Ramos (cell line): ENCODE results near the gene STIM1.
"Not testable (repeated sequence)": the region's sequence is repeated elsewhere in the genome, so short reads cannot be mapped to it uniquely, and the experiment has no call there.

Experiments used
- in situ Hi-C: fragments of 300-500 bp; cut with MboI; formaldehyde crosslinking; loops from one replicate; pipeline ENCODE4 v1.14.3; 2022; ENCODE audit warnings: low sequenced_read_pairs; ENCODE audit not compliant: unreplicated experiment

Gene STIM1

DNA sequence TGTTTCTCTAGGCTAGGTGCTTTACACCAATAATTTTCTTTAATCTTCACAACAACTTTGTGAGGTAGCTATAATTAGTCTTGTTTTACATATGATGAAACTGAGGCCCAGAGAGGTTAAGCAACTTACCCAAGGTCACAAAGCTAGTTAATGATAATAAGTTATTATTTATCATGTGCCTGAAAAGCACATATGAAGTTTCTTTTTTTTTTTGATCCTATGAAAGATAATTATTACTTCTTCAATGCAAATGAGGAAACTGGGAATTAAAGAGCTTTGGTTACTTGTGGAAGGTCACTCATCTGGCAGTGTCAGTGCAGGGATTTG lies 22.8 kb downstream of the STIM1 start:
- in situ Hi-C loops, result no loop called here

DNA sequence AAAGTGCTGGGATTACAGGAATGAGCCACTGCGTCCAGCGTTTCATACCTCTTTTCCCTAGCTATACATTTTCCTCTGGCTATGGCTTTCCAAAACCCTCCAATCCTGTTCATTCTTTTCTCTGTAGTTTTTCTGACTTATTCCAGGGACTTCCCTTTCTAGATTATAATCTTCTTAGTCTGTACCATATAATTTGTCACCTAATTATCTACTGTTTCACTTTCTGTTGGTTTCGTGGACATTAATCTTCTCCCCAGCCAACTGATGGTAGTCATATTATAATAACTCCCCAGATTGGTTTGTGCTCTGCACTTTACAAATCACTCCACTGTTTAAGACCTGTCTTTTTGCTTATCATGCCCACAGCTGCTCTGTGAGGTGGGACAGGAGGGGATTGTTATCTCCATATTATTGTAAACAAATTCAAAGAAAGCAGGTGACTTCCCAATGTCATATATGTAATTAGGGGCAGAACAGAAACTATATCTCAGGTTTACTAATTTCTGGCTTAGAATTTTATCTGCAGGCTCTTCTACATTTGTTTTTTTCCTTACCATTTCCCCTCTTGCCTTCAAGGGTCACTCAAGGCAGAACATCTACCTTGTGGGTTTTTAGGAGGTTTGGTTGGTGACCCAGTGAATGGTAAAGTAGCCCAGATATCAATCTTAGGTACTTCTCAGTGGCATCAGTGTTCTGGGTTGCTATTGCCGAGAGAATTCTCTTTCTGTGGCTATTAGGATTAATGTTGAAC lies 23.9 kb downstream of the STIM1 start:
- in situ Hi-C loops, result no loop called here

DNA sequence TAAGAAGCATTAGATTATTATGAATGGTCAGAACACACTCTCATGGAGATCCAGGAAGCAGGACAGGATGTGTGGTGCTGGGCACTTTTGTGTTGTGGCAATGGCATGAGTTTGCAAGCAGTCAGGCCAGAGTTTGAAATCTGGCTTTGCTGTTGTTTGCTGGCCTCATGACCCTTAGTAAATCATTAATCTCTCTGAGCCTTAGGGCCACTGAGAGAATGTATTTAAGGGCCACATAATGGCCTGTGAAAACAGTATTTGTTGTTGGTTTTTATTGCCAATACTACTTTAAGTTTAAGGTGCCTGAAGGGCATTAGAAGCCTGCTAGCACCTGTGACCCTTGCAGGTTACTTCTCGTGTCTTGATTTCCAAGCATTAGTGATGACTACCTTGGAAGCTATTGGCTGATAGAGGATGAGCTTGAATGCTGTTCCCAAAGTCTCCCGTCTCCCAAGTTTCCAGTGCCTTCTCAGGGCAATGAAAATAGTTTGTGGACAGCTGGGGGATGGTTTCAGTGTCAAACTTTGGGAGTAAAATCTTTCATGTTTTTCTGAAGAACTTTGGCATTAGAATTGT lies 24.6 kb downstream of the STIM1 start:
- in situ Hi-C loops, result no loop called here

DNA sequence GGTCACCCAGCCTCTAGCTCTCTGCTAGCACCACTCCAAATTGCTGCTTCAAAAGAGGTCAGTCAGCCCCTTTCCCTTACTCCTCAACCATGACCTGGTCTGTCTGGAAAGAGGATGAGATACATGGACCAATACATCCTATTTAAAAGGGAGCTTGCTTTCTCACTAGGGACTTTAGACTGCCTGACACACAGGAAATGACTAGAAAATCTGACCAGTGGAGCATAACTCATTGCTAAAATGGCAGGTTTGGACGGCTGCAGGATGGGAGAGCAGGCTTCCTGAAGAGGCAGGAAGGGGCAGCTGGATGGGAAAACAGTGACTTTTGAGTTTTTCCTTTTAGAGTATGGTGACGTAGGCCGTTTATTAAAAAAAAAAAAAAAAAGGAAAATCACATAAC lies 25.3 kb downstream of the STIM1 start:
- in situ Hi-C loops, result no loop called here

DNA sequence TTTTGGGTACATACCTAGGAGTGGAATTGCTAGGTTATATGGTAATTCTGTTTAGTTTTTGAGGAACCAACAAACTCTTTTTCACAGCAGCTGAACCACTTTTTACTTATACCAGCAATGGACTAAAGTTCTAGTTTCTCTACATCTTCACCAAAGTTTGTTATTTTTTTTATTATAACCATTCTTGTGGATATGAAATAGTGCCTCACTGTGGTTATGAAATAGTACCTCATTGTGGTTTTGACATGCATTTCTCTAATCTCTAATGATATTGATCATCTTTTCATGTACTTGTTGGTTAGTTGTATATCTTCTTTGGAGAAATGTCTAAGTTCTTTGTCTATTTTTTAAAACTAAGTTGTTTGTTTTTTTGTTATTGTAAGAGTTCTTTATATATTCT lies 27.2 kb downstream of the STIM1 start:
- in situ Hi-C loops, result no loop called here

DNA sequence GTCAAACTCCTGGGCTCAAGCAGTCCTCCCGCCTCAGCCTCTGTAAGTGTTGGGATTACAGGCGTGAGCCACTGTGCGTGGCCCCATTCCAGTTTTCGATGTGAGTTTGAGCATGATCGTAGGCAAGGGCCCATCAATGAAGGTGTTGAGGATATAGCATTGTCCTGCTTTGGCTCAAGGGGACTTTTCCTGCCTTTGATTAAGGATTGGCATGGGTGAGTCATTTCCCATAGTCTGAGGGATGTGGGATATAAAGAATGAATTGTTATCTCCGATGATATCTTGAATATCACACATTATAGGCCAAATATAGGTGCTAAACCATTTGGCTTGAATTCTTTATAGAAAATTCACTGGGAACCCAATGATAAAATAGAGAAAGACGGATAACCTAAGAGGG lies 30.4 kb downstream of the STIM1 start:
- in situ Hi-C loops, result no loop called here

DNA sequence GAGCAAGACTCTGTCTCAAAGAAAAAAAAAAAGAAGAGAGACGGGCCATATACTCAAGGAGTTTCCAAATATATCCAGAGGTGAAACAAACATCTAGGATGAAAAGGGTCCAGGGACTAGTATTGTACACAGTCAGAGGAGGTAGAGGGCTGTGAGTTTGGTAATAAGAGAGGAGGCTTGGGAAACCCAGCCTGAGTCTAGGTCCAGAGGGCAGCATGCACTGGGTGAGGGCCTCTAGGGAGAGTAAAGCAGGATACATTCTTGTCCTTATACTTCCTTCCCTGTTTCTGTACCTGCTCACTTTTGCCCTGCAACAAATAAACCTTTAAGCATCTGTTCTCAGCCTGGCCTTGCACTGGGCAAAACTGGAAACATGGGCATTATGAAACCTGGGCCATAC lies 31.5 kb downstream of the STIM1 start:
- in situ Hi-C loops, result no loop called here

DNA sequence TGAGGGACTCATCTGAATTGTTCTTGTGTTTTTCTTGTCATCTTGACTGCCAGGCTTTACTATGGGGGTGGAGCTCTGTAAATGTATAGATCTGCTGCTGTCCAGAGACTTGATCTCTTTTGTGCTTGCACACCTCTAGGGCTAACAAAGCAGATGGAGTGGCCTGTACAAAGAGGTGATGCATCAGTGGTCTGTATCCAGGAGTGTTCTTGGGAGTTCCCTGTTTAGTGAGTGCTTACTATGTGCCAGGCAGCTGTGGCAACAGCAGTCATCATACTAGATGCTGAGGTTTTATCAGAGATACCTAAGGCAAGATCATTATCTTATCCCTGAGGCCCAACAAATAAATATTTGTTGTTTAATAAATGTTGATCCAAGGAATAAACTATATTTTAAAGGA lies 33.4 kb downstream of the STIM1 start:
- in situ Hi-C loops, result no loop called here

DNA sequence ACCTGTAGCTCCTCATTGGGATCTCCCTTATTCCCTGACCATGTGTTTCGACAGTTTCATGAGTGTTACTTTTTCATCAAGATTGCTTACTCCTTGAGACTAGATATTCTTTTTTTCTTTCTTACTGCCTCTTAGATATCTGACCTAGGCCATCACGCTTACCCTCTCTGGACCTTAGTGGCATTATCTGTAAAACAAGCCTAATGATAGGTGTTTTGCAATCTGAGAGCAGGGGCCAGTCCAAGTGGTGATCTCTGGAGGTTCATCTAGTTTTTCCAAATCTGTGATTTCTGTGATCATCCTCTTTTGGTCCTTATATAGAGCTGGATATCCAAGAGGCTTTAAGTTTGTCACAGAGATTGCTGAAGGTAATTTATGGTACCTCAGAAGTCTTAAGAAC lies 34.5 kb downstream of the STIM1 start:
- in situ Hi-C loops, result no loop called here

DNA sequence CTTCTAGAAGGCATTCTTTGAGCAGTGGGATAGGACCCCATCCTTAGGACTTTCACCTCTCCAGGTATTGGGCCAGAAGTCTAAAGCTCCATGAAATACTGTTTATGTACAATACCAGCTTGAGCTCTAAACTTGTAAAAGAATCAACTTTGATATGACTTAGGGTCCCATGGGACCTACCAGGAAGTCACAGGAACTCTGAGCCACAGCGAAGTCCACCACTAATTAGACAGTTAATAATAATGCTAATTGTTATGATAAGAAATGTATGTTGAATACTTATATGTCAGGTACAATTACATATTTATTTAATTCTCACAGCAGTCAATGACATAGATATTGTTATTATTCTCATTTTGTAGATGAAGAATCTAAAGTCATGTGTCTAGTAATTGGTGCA lies 35.3 kb downstream of the STIM1 start:
- in situ Hi-C loops, result no loop called here

DNA sequence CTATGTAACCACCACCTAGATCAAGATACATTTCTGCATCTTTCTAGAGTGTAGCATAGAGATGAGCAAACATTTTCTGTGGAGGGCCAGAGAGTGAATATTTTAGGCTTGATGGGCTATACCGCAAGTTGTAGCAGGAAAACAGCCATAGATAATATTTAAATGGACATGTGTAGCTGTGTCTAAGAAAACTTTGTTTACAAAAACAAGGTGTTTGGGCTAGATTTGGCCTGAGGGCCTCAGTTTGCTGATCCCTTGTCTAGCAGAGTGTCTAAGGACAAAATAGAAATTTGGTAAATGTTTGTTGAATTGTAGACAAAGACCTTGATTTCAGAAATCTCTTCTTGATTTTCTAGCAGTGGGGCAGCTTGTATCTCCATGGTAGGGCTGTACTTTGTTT lies 36.3 kb downstream of the STIM1 start:
- in situ Hi-C loops, result no loop called here

DNA sequence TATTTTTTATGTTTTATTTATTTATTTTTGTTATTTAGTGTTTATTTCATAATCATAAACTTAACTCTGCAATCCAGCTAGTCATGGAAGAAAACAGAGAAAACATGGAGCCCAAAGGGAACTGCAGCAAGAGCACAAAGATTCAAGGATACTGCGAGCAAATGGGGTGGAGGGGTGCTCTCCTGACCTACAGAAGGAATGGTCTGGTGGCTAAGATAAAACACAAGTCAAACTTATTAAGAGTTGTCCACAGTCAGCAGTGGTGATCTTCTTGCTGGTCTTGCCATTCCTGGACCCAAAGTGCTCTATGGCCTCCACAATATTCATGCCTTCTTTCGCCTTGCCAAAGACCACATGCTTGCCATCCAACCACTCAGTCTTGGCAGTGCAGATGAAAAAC lies 36.7 kb downstream of the STIM1 start:
- in situ Hi-C loops, result no loop called here

DNA sequence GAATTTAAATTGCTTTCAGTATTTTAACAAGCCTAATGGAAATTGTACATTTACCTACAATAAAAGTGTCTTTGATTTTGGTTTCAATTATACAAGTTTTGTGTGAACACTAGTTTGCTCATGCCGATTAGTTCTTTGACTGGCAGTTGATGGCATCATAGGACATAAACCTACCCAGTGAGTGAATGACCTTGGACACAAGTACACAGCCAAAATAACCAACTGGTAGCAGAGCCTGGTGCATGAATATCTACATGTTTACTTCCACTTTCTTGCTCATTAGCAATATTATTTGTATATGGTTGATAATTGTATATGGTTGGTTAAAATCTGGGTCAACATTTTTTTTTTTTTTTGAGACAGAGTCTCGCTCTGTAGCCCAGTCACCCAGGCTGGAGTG lies 37.8 kb downstream of the STIM1 start:
- in situ Hi-C loops, result no loop called here

DNA sequence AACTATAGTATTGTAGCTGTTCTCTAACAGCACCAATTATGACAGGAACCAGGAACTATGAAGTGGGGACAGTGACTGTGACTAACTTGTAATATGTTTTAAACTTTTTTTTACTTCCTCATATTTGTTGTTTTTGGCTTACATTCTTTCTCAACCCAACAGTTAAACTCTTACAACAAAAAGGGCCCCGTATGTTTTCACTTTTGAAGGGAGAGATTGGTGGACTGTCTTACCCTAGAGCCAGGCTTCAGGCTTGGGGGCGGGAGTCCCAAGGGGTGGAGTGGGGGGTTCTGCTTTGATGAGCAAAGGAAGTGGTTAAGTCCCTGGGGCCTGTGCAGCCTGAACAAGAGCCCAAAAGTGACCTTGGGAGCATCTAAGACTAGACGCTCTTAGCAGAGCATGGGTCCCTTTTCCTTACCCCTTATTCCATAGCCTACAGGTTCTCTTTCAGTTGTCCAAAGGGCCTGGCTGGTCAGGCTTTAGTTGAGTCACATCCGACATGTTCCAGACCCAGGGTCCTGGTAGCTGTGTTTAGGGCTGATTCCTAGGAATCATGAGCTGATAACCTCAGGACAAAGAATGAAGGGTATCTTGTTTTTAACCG lies 38.8 kb downstream of the STIM1 start:
- in situ Hi-C loops, result no loop called here

DNA sequence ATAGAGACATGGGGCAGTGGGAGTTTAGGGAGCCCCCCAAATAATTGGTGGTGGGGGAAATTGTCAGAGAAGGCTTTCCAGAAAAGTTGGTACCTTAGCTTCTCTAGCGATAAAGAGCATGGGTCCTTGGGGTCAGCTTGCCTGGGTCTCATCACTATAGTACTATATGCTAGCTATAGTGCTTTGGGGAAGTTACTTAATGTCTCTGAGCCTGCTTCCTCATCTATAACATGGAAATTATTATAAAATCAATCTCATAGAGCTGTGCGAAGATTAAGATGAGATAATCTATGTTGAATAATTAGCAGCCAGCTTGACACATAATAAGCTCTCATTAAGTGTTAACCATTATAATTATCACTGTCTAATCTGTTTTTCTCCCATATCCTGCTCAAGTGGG lies 41.2 kb downstream of the STIM1 start:
- in situ Hi-C loops, result no loop called here

DNA sequence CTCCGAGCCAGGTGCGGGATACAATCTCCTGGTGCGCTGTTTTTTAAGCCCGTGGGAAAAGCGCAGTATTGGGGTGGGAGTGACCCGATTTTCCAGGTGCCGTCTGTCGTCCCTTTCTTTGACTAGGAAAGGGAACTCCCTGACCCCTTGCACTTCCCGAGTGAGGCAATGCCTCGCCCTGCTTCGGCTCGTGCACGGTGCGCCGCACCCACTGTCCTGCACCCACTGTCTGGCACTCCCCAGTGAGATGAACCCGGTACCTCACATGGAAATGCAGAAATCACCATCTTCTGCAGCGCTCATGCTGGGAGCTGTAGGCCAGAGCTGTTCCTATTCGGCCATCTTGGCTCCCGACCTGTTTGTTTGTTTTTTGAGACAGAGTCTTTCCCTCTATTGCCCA lies 44.8 kb downstream of the STIM1 start:
- in situ Hi-C loops, result not testable (repeated sequence)

DNA sequence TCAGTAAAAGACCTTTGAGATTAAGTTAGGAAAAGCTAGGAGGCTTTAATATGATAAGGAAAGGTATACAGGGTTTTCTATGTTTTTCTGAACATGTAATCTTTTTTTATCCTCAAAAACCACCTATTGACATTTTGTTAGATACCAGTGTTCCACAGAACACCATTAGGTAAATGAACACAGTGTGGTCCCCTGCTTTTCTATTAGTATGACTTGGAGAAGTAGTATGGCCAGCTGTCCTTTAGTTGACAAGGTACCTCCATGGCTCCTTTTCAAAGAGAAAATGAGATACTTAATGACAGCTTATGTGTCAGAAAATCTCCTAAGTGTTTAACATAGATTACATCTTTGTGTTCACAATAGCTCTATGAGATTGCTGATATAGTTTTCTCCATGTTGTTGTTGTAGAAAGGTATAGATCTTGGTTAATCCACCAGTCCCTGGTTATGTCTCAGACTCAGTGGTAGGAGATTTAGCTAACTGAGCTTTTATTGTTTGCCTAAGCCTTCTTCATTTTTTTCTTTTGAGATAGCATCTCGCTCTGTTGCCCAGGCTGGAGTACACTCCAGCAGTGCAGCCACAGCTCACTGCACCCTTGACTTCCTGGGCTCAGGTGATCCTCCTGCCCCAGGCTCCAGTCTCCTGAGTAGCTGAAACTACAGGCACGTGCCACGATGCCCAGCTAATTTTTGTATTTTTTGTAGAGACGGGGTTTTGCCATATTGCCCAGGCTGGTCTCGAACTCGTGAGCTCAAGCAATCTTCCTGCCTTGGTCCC lies 46.0 kb downstream of the STIM1 start:
- in situ Hi-C loops, result no loop called here

DNA sequence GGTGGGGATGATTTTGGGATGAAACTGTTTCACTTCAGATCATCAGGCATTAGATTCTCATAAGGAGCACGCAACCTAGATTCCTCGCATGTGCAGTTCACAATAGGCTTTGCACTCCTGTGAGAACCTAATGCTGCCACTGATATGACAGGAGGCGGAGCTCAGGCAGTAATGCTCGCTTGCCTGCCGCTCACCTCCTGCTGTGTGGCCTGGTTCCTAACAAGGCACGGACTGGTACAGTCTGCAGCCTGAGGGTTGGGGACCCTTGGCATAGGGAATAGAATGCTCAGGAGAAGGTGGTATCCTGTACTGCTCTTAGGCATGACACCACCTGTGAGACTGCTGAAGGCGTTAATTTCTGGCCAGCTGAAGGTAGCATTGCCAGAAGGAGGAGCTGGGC lies 47.0 kb downstream of the STIM1 start:
- in situ Hi-C loops, result no loop called here

DNA sequence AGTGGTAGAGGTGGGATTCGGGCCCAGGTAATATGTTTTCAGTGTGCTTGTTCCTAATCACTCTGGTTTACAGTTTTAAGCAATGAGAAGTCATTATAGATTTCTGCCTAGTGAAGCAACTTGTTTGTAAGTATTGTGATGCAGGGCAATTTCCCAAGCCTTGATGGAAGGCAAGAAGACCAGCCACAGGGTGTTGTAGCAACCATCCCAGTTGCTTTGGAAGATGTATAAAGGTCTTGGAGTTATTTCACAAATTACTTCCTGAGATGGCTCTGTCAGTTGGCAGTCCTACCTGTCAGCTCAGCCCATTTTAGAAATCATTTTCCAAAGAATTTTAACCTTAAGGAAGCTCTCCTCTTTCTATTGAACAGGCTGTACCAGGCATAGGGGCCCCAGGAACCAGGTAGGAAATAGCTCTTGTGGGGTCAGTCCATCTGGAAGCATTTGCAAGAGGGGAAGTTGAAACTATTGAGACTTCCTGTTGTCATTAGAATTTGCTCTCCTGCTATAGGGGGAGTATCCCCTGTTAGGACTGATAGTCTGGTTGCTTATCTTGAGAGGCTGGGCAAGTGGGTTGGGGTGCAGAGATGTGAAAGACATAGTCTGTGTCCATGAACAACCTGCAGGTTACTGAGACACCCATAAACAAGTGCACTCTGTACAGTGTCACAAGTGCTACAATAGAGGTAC lies 47.9 kb downstream of the STIM1 start:
- in situ Hi-C loops, result no loop called here

DNA sequence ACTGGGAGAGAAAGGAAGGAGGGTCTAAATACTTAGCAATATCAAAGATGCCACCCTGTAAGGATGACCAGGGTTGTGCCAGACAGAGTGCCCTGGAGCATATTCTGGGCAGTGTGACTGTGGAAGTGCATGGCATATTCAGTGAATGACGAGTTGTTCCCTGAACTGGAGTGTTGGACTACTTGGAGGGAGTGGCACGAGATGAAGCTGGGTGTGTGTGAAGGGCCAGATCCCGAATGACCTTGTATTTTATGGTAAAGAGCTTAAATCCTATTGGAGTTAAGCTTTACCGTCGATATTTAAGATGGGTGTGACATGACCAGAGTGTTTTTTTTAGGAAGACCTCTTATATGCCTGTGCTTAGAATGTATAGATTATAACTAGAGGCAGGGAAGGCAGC lies 48.8 kb downstream of the STIM1 start:
- in situ Hi-C loops, result no loop called here
